H1 (cell line): Measurements from ENCODE around the gene ETV4. TPM values are rescaled to one million over a fixed set of nuclear protein-coding genes. Genes with fewer than 3 reads are reported as not detected.
A peak's percentile ranks its signal among the peaks of the same experiment; 100 is the strongest.

Source experiments
- CTCF ChIA-PET: fragments of 300-600 bp; sonication (Branson Sonifier 250); formaldehyde crosslinking; loops from one replicate; lab custom pipeline; 2021; ENCODE audit not compliant: partially characterized antibody; lab: Charles Lee
- POLR2A ChIA-PET: fragments of 300-600 bp; sonication (Branson Sonifier 250); formaldehyde crosslinking; loops from one replicate; lab custom pipeline; 2021; ENCODE audit warnings: inconsistent platforms; ENCODE audit not compliant: partially characterized antibody; lab: Charles Lee
- DNase-seq, 2 experiments: peaks; one replicate each; pipeline versions ENCODE4 v3.0.0 to v3.0.0-alpha.2; 2010 to 2022; ENCODE audit warnings: low spot score in 2 of 2, low read depth in 1 of 2, mixed read lengths in 1 of 2
- FAIRE-seq: peaks from 2 replicates; lab custom pipeline; 2011; peaks lifted over from hg19 to GRCh38; lab: Jason Lieb, UNC
- H2AFZ ChIP-seq: 2 replicates; pipeline ENCODE4 v1.8.1; 2012; ENCODE audit warnings: low read length, inconsistent platforms
- H2AK5ac ChIP-seq: 2 replicates; pipeline ENCODE4 v1.6.1; 2013; ENCODE audit warnings: low read depth, low read length
- H2BK120ac ChIP-seq: replicated peaks from 2 replicates; pipeline ENCODE3; 2013; ENCODE audit warnings: low read depth, low read length, inconsistent platforms
- H2BK12ac ChIP-seq: 2 replicates; pipeline ENCODE4 v1.6.1; 2013; ENCODE audit warnings: low read depth, low read length
- H2BK15ac ChIP-seq: 2 replicates; pipeline ENCODE4 v1.6.1; 2013; ENCODE audit warnings: low read length
- H2BK20ac ChIP-seq: 2 replicates; pipeline ENCODE4 v1.6.1; 2013; ENCODE audit warnings: low read length
- H2BK5ac ChIP-seq: 2 replicates; pipeline ENCODE4 v1.6.1; 2013; ENCODE audit warnings: low read depth, low read length
- H3K14ac ChIP-seq: 2 replicates; pipeline ENCODE4 v1.6.1; 2013; ENCODE audit warnings: inconsistent platforms; ENCODE audit not compliant: insufficient read length
- H3K18ac ChIP-seq: 2 replicates; pipeline ENCODE4 v1.6.1; 2013; ENCODE audit warnings: low read length; ENCODE audit errors: extremely low read depth
- H3K23ac ChIP-seq: 2 replicates; pipeline ENCODE4 v1.6.1; 2013; ENCODE audit warnings: inconsistent platforms; ENCODE audit not compliant: insufficient read length
- H3K23me2 ChIP-seq: 2 replicates; pipeline ENCODE4 v1.6.1; 2013; ENCODE audit warnings: low read depth, low read length
- H3K27ac ChIP-seq: 2 replicates; pipeline ENCODE4 v1.6.1; 2011; ENCODE audit warnings: low read depth, low read length, inconsistent platforms
- H3K27me3 ChIP-seq, 4 experiments: replicated peaks in 1 of 4; 1 replicate in 1 of 4; 2 replicates in 3 of 4; pipeline versions ENCODE4 v1.6.1 to v1.8.1; 2011 to 2013; ENCODE audit warnings: low read length in 3 of 4, mild to moderate bottlenecking in 3 of 4, inconsistent platforms in 2 of 4, mixed read lengths in 2 of 4, moderate library complexity in 1 of 4; ENCODE audit not compliant: control insufficient read depth in 3 of 4, insufficient read depth in 3 of 4; ENCODE audit errors: extremely low read depth in 1 of 4
- H3K36me3 ChIP-seq, 4 experiments: 2 replicates each; pipeline versions ENCODE4 v1.6.1 to v1.8.1; 2011 to 2013; ENCODE audit warnings: mild to moderate bottlenecking in 4 of 4, low read length in 3 of 4, moderate library complexity in 2 of 4, control low read depth in 1 of 4, inconsistent platforms in 1 of 4; ENCODE audit not compliant: insufficient read depth in 4 of 4, control insufficient read depth in 2 of 4
- H3K4ac ChIP-seq: replicated peaks from 2 replicates; pipeline ENCODE3; 2013; ENCODE audit warnings: low read length, low read depth, mixed read lengths, inconsistent platforms; ENCODE audit not compliant: insufficient read length
- H3K4me1 ChIP-seq, 4 experiments: replicated peaks in 1 of 4; 1 replicate in 1 of 4; 2 replicates in 3 of 4; pipeline versions ENCODE4 v1.6.1 to v1.8.1; 2011 to 2013; ENCODE audit warnings: low read length in 3 of 4, inconsistent platforms in 2 of 4, mixed read lengths in 1 of 4; ENCODE audit not compliant: insufficient read depth in 4 of 4, control insufficient read depth in 3 of 4
- H3K4me2 ChIP-seq, 2 experiments: 2 replicates each; pipeline versions ENCODE4 v1.6.1 to v1.8.1; 2011 to 2013; ENCODE audit warnings: low read depth in 2 of 2, low read length in 2 of 2, control low read depth in 1 of 2, inconsistent platforms in 1 of 2, mild to moderate bottlenecking in 1 of 2; ENCODE audit not compliant: insufficient read depth in 1 of 2
- H3K4me3 ChIP-seq, 4 experiments: fragments of 200-600, 300-600 bp in 1 of 4; sonication (generic), shearing (Covaris generic), sonication (Bioruptor Twin) in 1 of 4; 2 replicates each; pipeline versions ENCODE4 v1.5.1 to v1.8.1; 2011 to 2016; ENCODE audit warnings: low read length in 4 of 4, low read depth in 3 of 4, control low read depth in 2 of 4, inconsistent platforms in 2 of 4, mild to moderate bottlenecking in 2 of 4, mixed read lengths in 1 of 4, moderate library complexity in 1 of 4; ENCODE audit not compliant: insufficient read depth in 2 of 4; ENCODE audit errors: extremely low read depth in 1 of 4
- H3K56ac ChIP-seq: replicated peaks from 2 replicates; pipeline ENCODE3; 2013; ENCODE audit warnings: low read depth, mild to moderate bottlenecking, mixed read lengths, low read length, inconsistent platforms; ENCODE audit not compliant: insufficient read length
- H3K79me1 ChIP-seq: 2 replicates; pipeline ENCODE4 v1.6.1; 2013; ENCODE audit warnings: low read depth, low read length, control low read depth
- H3K79me2 ChIP-seq, 2 experiments: 2 replicates each; pipeline versions ENCODE4 v1.6.1 to v1.8.1; 2012 to 2013; ENCODE audit warnings: low read length in 2 of 2, mild to moderate bottlenecking in 2 of 2, inconsistent platforms in 1 of 2; ENCODE audit not compliant: insufficient read depth in 2 of 2, control insufficient read depth in 1 of 2
- H3K9ac ChIP-seq, 4 experiments: replicated peaks in 1 of 4; 1 replicate in 1 of 4; 2 replicates in 3 of 4; pipeline versions ENCODE4 v1.6.1 to v1.8.1; 2011 to 2013; ENCODE audit warnings: low read depth in 3 of 4, low read length in 3 of 4, control low read depth in 2 of 4, mild to moderate bottlenecking in 2 of 4, moderate library complexity in 2 of 4, inconsistent platforms in 1 of 4; ENCODE audit errors: extremely low read depth in 1 of 4
- H3K9me3 ChIP-seq, 2 experiments: 2 replicates each; pipeline versions ENCODE4 v1.6.1 to v1.8.1; 2012 to 2013; ENCODE audit warnings: mild to moderate bottlenecking in 2 of 2, moderate library complexity in 2 of 2, control low read depth in 1 of 2, inconsistent platforms in 1 of 2, low read depth in 1 of 2, low read length in 1 of 2, mixed read lengths in 1 of 2; ENCODE audit not compliant: insufficient read depth in 2 of 2
- H4K20me1 ChIP-seq, 2 experiments: replicated peaks in 1 of 2; 2 replicates each; pipeline versions ENCODE3 to v1.8.1; 2011 to 2013; ENCODE audit warnings: inconsistent platforms in 2 of 2, low read length in 2 of 2, mild to moderate bottlenecking in 1 of 2; ENCODE audit not compliant: insufficient read depth in 2 of 2, control insufficient read depth in 1 of 2
- H4K5ac ChIP-seq: 2 replicates; pipeline ENCODE4 v1.6.1; 2013; ENCODE audit warnings: low read length, low read depth, mixed read lengths, inconsistent platforms; ENCODE audit not compliant: insufficient read length
- H4K8ac ChIP-seq: 2 replicates; pipeline ENCODE4 v1.8.0; 2013; ENCODE audit warnings: mild to moderate bottlenecking, moderate library complexity, low read length, inconsistent platforms; ENCODE audit not compliant: insufficient read depth; ENCODE audit errors: extremely low read depth
- H4K91ac ChIP-seq: replicated peaks from 2 replicates; pipeline ENCODE3; 2013; ENCODE audit warnings: low read length, mixed read lengths, inconsistent platforms; ENCODE audit not compliant: insufficient read length
- BACH1 ChIP-seq: IDR thresholded peaks from 2 replicates; pipeline ENCODE4 v1.6.1; 2012; ENCODE audit warnings: low read length, improper control_type of control experiment
- EP300 ChIP-seq, 2 experiments: IDR thresholded peaks; 1 replicate in 1 of 2; 2 replicates in 1 of 2; pipeline ENCODE4 v1.6.1; 2011 to 2012; ENCODE audit warnings: low read depth in 2 of 2, low read length in 2 of 2, mild to moderate bottlenecking in 2 of 2, borderline replicate concordance in 1 of 2, inconsistent platforms in 1 of 2, moderate library complexity in 1 of 2
- GABPA ChIP-seq: IDR thresholded peaks from 2 replicates; pipeline ENCODE4 v1.6.1; 2011; ENCODE audit warnings: mild to moderate bottlenecking, low read length, moderate library complexity, borderline replicate concordance; ENCODE audit not compliant: insufficient read depth
- HDAC6 ChIP-seq: IDR thresholded peaks from one replicate; pipeline ENCODE4 v1.7.1; 2012; ENCODE audit warnings: low read depth, mild to moderate bottlenecking, inconsistent platforms, low read length, moderate library complexity
- NRF1 ChIP-seq: IDR thresholded peaks from 2 replicates; pipeline ENCODE4 v1.6.1; 2011; ENCODE audit warnings: mild to moderate bottlenecking, low read depth, low read length, improper control_type of control experiment
- RXRA ChIP-seq: IDR thresholded peaks from 2 replicates; pipeline ENCODE4 v1.6.1; 2011; ENCODE audit warnings: low read depth, mild to moderate bottlenecking, low read length, moderate library complexity; ENCODE audit not compliant: insufficient read depth
- SIRT6 ChIP-seq: IDR thresholded peaks from one replicate; pipeline ENCODE4 v1.7.1; 2012; ENCODE audit warnings: low read length, inconsistent platforms
- SP1 ChIP-seq: IDR thresholded peaks from 2 replicates; pipeline ENCODE4 v1.6.1; 2011; ENCODE audit warnings: low read depth, low read length
- TEAD4 ChIP-seq: IDR thresholded peaks from 2 replicates; pipeline ENCODE4 v1.6.1; 2012; ENCODE audit warnings: low read depth, low read length, inconsistent platforms, mixed read lengths
- YY1 ChIP-seq: IDR thresholded peaks from 2 replicates; pipeline ENCODE4 v1.6.1; 2011; ENCODE audit warnings: low read depth, mild to moderate bottlenecking, low read length
- ZNF274 ChIP-seq: IDR thresholded peaks from 2 replicates; pipeline ENCODE4 v1.7.0; 2012; ENCODE audit warnings: low read length, borderline replicate concordance; ENCODE audit errors: extremely low read depth
- WGBS, 2 experiments: shearing (Covaris generic) in 1 of 2; methylation state at CpG; one replicate each; pipeline versions ENCODE4 v1.1.6 to v1.1.7; 2013 to 2015; ENCODE audit warnings: low lambda C conversion rate in 2 of 2, mixed read lengths in 2 of 2, inconsistent platforms in 1 of 2, low coverage in 1 of 2, missing lambda C conversion rate in 1 of 2; ENCODE audit not compliant: insufficient replicate concordance in 2 of 2, insufficient coverage in 1 of 2, insufficient read length in 1 of 2; ENCODE audit errors: extremely low coverage in 1 of 2, missing lambda C conversion rate in 1 of 2; 5-methylcytosine and 5-hydroxymethylcytosine counted together
- polyA plus RNA-seq, 7 experiments: library from polyadenylated mRNA; depleted of rRNA in 3 of 7; stranded (reverse) in 5 of 7; unstranded in 2 of 7; fragments of >200 nt in 5 of 7; fragments of 200-250 nt in 2 of 7; gene quantifications; 1 replicate in 5 of 7; 2 replicates in 1 of 7; 4 replicates in 1 of 7; pipeline versions ENCODE4 v1.2.1 to v1.2.3, GENCODE V29; 2011 to 2013; ENCODE audit warnings: missing spikeins in 2 of 7, mixed read lengths in 2 of 7
- total RNA-seq: library from RNA; stranded (reverse); fragmentation: NEBNext Ultra II Directional; extraction: Animal tissue kit (Norgen Biotek cat#: 25700); gene quantifications from 2 replicates; pipeline ENCODE4 v1.2.1, GENCODE V29; 2021

ETV4 gene
- total and polyA plus RNA-seq, 2 of the 8 experiments (the other 6 are each of a cell fraction or from before 2014, with no cell fraction given), result 75.2 to 143 TPM

DNA sequence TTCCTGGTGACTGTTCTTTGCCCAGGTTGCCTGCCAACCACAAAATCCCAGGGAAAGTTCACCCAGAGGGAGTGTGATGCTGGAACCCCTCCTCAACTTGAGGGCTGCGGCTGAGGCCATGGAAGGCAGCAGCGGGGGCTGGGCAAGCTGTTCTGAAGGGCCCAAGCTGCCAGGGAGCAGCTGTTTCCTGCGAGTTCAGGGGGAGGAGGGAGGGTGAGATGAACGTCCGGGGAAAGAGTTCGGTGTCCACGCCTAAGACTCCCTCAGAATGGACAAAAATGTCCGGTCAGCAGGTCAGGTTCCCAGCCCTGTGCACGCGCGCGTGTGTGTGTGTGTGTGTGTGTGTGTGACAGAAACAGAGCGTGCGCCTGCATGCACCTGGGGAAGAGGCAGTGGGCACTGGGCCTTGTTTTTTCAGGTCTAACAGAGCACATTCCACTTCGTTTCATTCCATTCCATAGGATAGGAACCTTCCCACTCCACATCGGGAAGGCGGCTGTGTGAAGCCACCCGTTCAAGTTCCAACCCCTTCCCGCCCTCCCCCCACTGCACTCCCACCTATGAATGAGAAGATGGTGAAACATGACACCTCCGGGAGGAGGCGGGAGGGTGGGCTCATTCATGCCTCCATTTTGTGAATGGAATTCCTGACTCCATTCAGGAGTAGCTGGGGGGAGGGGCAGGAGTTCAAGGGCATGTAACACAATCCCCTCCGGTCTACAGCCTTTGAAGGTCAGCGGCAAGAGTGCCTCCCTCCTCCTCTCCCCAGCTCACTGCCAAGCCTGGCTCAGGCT, 15.7 kb downstream of the ETV4 start:
- peak; percentile 96 for FAIRE-seq
- Histone ChIP-seq H4K20me1 (peaks cover 0 to 2% of the 10 kb centered on the region in 2 experiments), H3K4me2 (peak overlapping the region; percentile 81 to 93)
- peak; percentile 96 for TF ChIP-seq YY1
- TF ChIP-seq GABPA, result peak; percentile 37; the same call in 1 of the 2 replicates
- peak in 1 of 2 experiments; percentile 94; a peak in 2 of 3 replicates for TF ChIP-seq EP300 (IDR thresholded peaks at IDR 0.05; ENCODE audit: borderline replicate concordance in 1 of 2, low read depth in 2 of 2, low read length in 2 of 2)
- TF ChIP-seq BACH1, result no peak; the same call in 1 of the 2 replicates
- TF ChIP-seq HDAC6, result no peak
- peak; percentile 97 for TF ChIP-seq TEAD4
- TF ChIP-seq ZNF274, result no peak
- TF ChIP-seq SIRT6, result no peak
- no peak for TF ChIP-seq NRF1
- peak; percentile 82; the same call in 1 of the 2 replicates for TF ChIP-seq RXRA
- TF ChIP-seq SP1, result peak; percentile 94

More for the DNA sequence above, 15.7 kb downstream of the ETV4 start:
- Histone ChIP-seq H2BK120ac (peak overlapping the region; percentile 35), H4K91ac (peak overlapping the region; percentile 97), H2BK15ac (peak overlapping the region; percentile 53; the same call in 1 of the 2 replicates), H3K27ac (peak overlapping the region; percentile 89), H3K56ac (no peak overlapping the region), H3K23ac (no peak overlapping the region), H3K23me2 (peaks cover 4% of the 10 kb centered on the region; the same call in 1 of the 2 replicates), H3K14ac (no peak overlapping the region), H3K36me3 (peaks cover 0 to 16% (median 10%) of the 10 kb centered on the region in 4 experiments; a peak in 4 of 8 replicates), H4K8ac (peak overlapping the region; percentile 84; the same call in 1 of the 2 replicates), H2AFZ (no peak overlapping the region), H3K4me3 (peak overlapping the region; percentile 17 to 59 (median 40); a peak in 7 of 8 replicates), H3K9me3 (no peaks in the 10 kb centered on the region), H3K9ac (peak overlapping the region in 3 of 4 experiments; percentile 25 to 68 (median 62); a peak in 4 of 7 replicates), H3K4me1 (peaks cover 18 to 40% (median 22%) of the 10 kb centered on the region in 4 experiments), H2BK12ac (peak overlapping the region; percentile 99), H3K27me3 (no peaks in the 10 kb centered on the region), H2BK20ac (peak overlapping the region; percentile 97), H2AK5ac (peak overlapping the region; percentile 99), H3K18ac (peak overlapping the region; percentile 93), H4K5ac (no peak overlapping the region), H3K79me1 (peaks cover 2% of the 10 kb centered on the region; the same call in 1 of the 2 replicates), H2BK5ac (peak overlapping the region; percentile 99), H3K4ac (peak overlapping the region; percentile 76), H3K79me2 (no peaks in the 10 kb centered on the region)
- POLR2A ChIA-PET, result interaction anchor here (0.6 to 12.6 kb wide), 22 partner anchors 9 to 172 kb away, joined by 3 to 345 read pairs (median 3); partner anchors contain the start of gene ETV4
- WGBS, 2 experiments, result 10% methylated on average over 20 of the region's 23 CpGs; no CpG with 5 or more reads in 1 of the 2 experiments
- DNase-seq, result peak; percentile 93 to 99
- CTCF ChIA-PET, result interaction anchor here (0.9 to 2.4 kb wide), 11 partner anchors 9 to 230 kb away, joined by 3 to 8 read pairs (median 5); no protein-coding TSS in a partner anchor
